HEK293T (cell line): Measurements from ENCODE around the gene TSC22D3.

ENCODE experiments used
- CTCF ChIA-PET: fragments of 350-600 bp; formaldehyde crosslinking; extraction: SDS; loops from one replicate; lab custom pipeline; 2021; ENCODE audit warnings: antibody characterized with exemption, inconsistent platforms; lab: Yijun Ruan, JAX
- POLR2A ChIA-PET: fragments of 350-600 bp; formaldehyde crosslinking; extraction: SDS; loops from one replicate; lab custom pipeline; 2020; ENCODE audit warnings: antibody characterized with exemption, inconsistent platforms; lab: Yijun Ruan, JAX
- DNase-seq: peaks from one replicate; pipeline ENCODE4 v3.0.0; 2012; ENCODE audit warnings: mixed read lengths; ENCODE audit errors: extremely low spot score
- ARNT ChIP-seq: fragments of 450-650 bp; IDR thresholded peaks from 2 replicates; pipeline ENCODE4 v1.6.1; 2017; ENCODE audit warnings: mild to moderate bottlenecking
- BHLHE40 ChIP-seq: fragments of 450-650 bp; IDR thresholded peaks from 2 replicates; pipeline ENCODE4 v1.6.1; 2016; ENCODE audit warnings: mild to moderate bottlenecking, moderate library complexity, borderline replicate concordance
- CTBP1 ChIP-seq: fragments of 450-650 bp; IDR thresholded peaks from 2 replicates; pipeline ENCODE4 v1.6.1; 2016; ENCODE audit warnings: borderline replicate concordance
- ELF4 ChIP-seq: fragments of 450-650 bp; IDR thresholded peaks from 2 replicates; pipeline ENCODE4 v1.6.1; 2017; ENCODE audit warnings: antibody characterized with exemption
- FOXA1 ChIP-seq: fragments of 450-650 bp; IDR thresholded peaks from 2 replicates; pipeline ENCODE4 v1.6.1; 2016; ENCODE audit warnings: mild to moderate bottlenecking
- FOXK2 ChIP-seq: fragments of 450-650 bp; IDR thresholded peaks from 2 replicates; pipeline ENCODE4 v1.6.1; 2016; ENCODE audit warnings: mild to moderate bottlenecking
- FOXM1 ChIP-seq: fragments of 450-650 bp; IDR thresholded peaks from 2 replicates; pipeline ENCODE4 v1.6.1; 2017; ENCODE audit warnings: mild to moderate bottlenecking, borderline replicate concordance
- HDGF ChIP-seq: fragments of 450-650 bp; IDR thresholded peaks from 2 replicates; pipeline ENCODE4 v1.6.1; 2017; ENCODE audit warnings: antibody characterized with exemption, borderline replicate concordance
- L3MBTL2 ChIP-seq: fragments of 450-650 bp; conservative IDR thresholded peaks from 2 replicates; pipeline ENCODE4 v1.6.1; 2016; ENCODE audit warnings: mild to moderate bottlenecking
- LEF1 ChIP-seq: fragments of 450-650 bp; IDR thresholded peaks from 2 replicates; pipeline ENCODE4 v1.6.1; 2017; ENCODE audit warnings: mild to moderate bottlenecking, borderline replicate concordance
- NFRKB ChIP-seq: fragments of 450-650 bp; IDR thresholded peaks from 2 replicates; pipeline ENCODE4 v1.6.1; 2016; ENCODE audit warnings: mild to moderate bottlenecking, moderate library complexity
- SP1 ChIP-seq: fragments of 450-650 bp; IDR thresholded peaks from 2 replicates; pipeline ENCODE4 v1.6.1; 2017
- SUZ12 ChIP-seq: fragments of 450-650 bp; IDR thresholded peaks from 2 replicates; pipeline ENCODE4 v1.6.1; 2016; ENCODE audit warnings: mild to moderate bottlenecking
- TARDBP ChIP-seq: fragments of 450-650 bp; IDR thresholded peaks from 2 replicates; pipeline ENCODE4 v1.6.1; 2016
- ZNF384 ChIP-seq: fragments of 450-650 bp; IDR thresholded peaks from 2 replicates; pipeline ENCODE4 v1.6.1; 2016
- TF ChIP-seq, protein P1 (sequence below): fragments of 450-650 bp; IDR thresholded peaks from 2 replicates; pipeline ENCODE4 v1.6.1; 2016

Gene TSC22D3

DNA sequence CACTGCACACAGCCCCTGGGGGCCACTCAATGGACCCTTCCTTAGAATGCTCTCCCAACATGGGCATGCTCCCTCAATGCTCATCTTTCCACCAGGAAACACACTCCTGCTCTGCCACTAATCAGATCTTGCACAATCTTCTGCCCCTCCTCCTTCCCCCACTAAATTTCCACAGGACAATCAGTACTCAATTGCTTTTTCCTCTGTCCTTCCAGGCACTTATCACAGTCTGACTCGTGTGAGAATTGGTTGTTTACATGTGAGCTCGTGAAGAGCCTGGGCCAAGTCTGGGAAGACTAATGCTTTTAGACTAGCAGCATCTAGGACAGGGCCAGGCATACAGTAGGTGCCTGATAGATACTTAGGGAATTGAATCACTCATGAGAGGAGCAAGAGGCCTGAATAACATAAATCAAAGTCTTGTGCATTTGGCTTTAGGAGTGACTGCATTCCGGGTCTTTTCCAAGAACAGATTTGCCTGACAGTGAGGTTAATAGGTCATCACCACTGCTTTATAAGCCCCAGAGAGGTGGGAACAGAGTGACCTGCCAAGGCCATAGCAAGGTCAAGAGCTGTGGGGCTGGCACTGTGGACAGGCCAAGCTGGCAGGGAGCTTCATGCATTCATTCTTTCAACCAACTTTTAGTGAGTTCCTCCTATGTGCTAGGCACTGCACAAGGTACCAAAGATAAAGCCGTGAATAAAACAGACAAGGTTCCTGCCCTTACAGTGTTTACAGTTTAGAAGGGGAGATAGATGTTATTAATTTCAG, 92.3 kb downstream of the TSC22D3 start:
- POLR2A ChIA-PET = interaction anchor here (1.5 to 23.6 kb wide), 3 partner anchors 8 to 48 kb away, joined by 7 to 724 read pairs (median 9); no protein-coding TSS in a partner anchor
- no peak for DNase-seq
- TF ChIP-seq, protein P1, sequence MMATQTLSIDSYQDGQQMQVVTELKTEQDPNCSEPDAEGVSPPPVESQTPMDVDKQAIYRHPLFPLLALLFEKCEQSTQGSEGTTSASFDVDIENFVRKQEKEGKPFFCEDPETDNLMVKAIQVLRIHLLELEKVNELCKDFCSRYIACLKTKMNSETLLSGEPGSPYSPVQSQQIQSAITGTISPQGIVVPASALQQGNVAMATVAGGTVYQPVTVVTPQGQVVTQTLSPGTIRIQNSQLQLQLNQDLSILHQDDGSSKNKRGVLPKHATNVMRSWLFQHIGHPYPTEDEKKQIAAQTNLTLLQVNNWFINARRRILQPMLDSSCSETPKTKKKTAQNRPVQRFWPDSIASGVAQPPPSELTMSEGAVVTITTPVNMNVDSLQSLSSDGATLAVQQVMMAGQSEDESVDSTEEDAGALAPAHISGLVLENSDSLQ = peak; percentile 8; the same call in 1 of the 2 replicates
- TF ChIP-seq CTBP1 = no peak; the same call in 1 of the 2 replicates
- TF ChIP-seq LEF1 = no peak
- no peak for TF ChIP-seq L3MBTL2
- CTCF ChIA-PET = interaction anchor here (0.7 to 1.1 kb wide), 2 partner anchors 10 to 54 kb away, joined by 3 to 4 read pairs; no protein-coding TSS in a partner anchor

DNA sequence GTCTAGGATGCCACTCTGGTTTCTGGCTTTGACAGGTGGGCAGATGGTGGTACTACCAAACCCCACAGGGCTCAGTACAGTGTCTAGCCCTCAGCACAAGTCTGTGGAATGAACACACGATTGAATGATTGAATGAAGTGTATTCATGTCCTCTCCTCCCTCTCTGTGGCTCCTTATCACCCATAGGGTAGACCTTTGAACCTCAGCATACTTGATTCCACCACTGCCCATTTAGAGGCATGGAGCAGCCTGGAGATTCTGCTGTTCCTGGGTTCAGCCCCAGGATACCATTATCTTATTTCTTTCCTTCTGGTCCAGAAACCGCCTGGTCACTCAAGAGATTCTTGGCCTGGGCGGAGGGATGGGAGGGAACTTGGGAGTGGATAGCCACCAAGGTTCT, 93.3 kb downstream of the TSC22D3 start:
- TF ChIP-seq L3MBTL2 (no peak), SP1 (no peak), TARDBP (no peak), LEF1 (no peak), ZNF384 (no peak), CTBP1 (no peak), SUZ12 (no peak), FOXK2 (no peak), HDGF (no peak), FOXA1 (no peak), ARNT (no peak), BHLHE40 (no peak), NFRKB (no peak), ELF4 (no peak), FOXM1 (no peak)
- TF ChIP-seq, protein P1 = no peak
- CTCF ChIA-PET = interaction anchor here (1.1 kb wide), 1 partner anchor 9 kb away, joined by 4 read pairs; no protein-coding TSS in a partner anchor
- no peak for DNase-seq
- POLR2A ChIA-PET = interaction anchor here (23.6 kb wide), 1 partner anchor 36 kb away, joined by 724 read pairs; no protein-coding TSS in a partner anchor

DNA sequence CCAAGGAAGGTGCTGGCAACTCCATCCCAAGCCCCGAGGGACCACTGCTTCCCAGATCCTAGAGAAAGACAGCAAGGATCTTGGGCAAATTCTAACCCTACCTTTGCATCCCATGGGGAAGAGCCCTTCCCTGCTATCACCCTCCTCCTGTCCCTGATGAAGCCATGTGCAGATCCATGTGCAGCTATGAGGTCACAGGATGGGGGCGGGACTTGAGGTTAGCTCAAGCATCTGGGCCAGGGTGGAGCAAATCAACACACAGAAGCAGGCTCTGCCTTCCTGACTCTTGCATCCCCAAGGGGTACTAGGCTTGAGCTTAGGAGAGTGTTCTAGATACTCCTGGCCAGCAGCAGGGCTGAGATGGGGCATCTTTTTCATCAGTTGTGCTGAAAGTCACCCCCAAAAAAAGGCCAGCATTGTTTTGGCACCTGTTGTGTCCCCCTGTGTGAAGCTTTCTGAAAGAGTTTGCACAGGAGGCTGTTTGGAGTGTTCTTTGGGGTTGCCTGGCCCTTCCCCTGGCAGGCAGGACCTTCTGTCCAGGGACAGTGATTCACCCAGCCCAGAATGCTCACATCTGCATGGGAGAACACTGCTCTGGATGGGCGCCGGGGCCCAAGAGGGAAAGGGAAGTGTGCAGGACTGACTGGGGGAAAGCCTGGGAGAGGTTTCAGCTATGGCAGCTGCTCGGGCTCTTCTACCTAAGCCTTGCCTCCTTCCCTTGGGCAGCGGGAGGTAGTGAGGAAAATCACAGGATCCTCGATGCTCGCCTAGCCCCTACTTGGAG, 96.4 kb downstream of the TSC22D3 start:
- no peak for DNase-seq
- CTCF ChIA-PET = interaction anchor here (0.8 to 7.5 kb wide), 4 partner anchors 16 to 97 kb away, joined by 4 to 86 read pairs (median 4); partner anchors contain the start of genes NCBP2L and TSC22D3
- POLR2A ChIA-PET = interaction anchor here (0.7 to 23.6 kb wide), 10 partner anchors 8 to 97 kb away, joined by 3 to 724 read pairs (median 10); partner anchors contain the start of genes NCBP2L, PRPS1 and TSC22D3
- TF ChIP-seq LEF1 = no peak
- no peak for TF ChIP-seq FOXK2
- TF ChIP-seq HDGF = no peak
- no peak for TF ChIP-seq BHLHE40
- no peak for TF ChIP-seq ZNF384
- TF ChIP-seq FOXA1 = no peak
- TF ChIP-seq, protein P1 = no peak

DNA sequence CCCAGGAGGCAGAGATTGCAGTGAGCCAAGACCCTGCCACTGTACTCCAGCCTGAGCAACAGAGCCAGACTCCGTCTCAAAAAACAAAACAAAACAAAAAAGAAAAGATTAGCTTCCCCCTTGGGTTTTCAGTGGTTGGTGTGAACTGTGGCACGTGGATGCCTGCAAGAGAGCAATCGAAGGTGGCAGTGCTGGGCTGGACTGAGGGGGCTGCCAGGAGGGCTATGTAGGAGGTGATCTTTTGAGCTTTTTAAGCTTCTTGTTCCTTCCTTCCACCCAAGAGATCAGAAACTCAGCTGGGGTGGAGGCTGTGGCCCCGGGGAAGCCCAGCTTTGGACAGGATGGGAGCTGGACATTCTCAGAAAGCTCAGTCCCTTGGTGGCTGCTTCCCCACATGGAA, 97.7 kb downstream of the TSC22D3 start:
- ChIA-PET CTCF (interaction anchor here (0.8 to 7.5 kb wide), 4 partner anchors 18 to 98 kb away, joined by 3 to 86 read pairs (median 4); partner anchors contain the start of genes NCBP2L and TSC22D3), POLR2A (interaction anchor here (0.5 to 23.6 kb wide), 15 partner anchors 9 to 101 kb away, joined by 3 to 724 read pairs (median 6); partner anchors contain the start of genes NCBP2L and TSC22D3)
- no peak for DNase-seq
- no peak for TF ChIP-seq ARNT
- TF ChIP-seq L3MBTL2 = peak; percentile 52

DNA sequence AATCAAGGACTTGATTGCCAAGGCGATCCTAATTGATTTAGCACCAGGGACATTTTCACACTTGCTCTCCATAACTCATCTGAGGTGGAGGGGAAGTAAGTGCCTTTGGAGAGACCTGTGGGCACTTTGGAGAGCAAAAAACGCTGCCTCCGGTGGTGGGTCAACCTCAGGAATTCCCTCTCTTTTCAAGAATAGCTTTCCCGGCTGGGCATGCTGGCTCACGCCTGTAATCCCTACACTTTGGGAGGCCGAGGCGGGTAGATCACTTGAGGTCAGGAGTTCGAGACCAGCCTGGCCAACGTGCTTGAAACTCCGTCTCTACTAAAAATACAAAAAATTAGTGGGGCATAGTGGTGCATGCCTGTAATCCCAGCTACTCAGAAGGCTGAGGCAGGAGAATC, 98.1 kb downstream of the TSC22D3 start:
- ChIA-PET CTCF (interaction anchor here (0.8 to 7.5 kb wide), 5 partner anchors 14 to 99 kb away, joined by 3 to 86 read pairs (median 3); partner anchors contain the start of genes NCBP2L and TSC22D3), POLR2A (interaction anchor here (0.8 to 23.6 kb wide), 17 partner anchors 8 to 102 kb away, joined by 3 to 724 read pairs (median 5); partner anchors contain the start of genes NCBP2L, PRPS1 and TSC22D3)
- no peak for DNase-seq
- peak; percentile 74 for TF ChIP-seq L3MBTL2
- no peak for TF ChIP-seq CTBP1
